ENCODE results near the gene ZNF746.
"Not testable (repeated sequence)": the region's sequence is repeated elsewhere in the genome, so short reads cannot be mapped to it uniquely, and the experiment has no call there.

ZNF746 gene

GRCh38 chr7:149497467-149498261 is at the start of gene ZNF746:
Gene ZNF746, minus strand, starts transcription at chr7:149497809. Its CDS starts 273 bp downstream, at chr7:149497536.
- DNase-seq (ENCODE audit: low read depth in 2 of 2) = peak; percentile 68 to 74

- no peak for DNase-seq (ENCODE audit: low read depth in 2 of 2)
These were observed 49.5 kb upstream of the ZNF746 start for GRCh38 chr7:149547126-149547525.

- no peak for DNase-seq (ENCODE audit: low read depth in 2 of 2)
These were observed 48.7 kb upstream of the ZNF746 start for GRCh38 chr7:149546331-149546730.

- DNase-seq (ENCODE audit: low read depth in 2 of 2) = no peak
These were observed 46.4 kb upstream of the ZNF746 start for GRCh38 chr7:149544028-149544427.

GRCh38 chr7:149532654-149533053 is 35.0 kb upstream of the ZNF746 start:
- no peak for DNase-seq (ENCODE audit: low read depth in 2 of 2)

- DNase-seq (ENCODE audit: low read depth in 2 of 2) = no peak
These were observed 31.6 kb upstream of the ZNF746 start for GRCh38 chr7:149529136-149529718.

GRCh38 chr7:149527414-149527813 is 29.8 kb upstream of the ZNF746 start:
- DNase-seq (ENCODE audit: low read depth in 2 of 2) = no peak

GRCh38 chr7:149525280-149525679 is 27.7 kb upstream of the ZNF746 start:
- DNase-seq (ENCODE audit: low read depth in 2 of 2) = no peak

- DNase-seq (ENCODE audit: low read depth in 2 of 2) = no peak
These were observed 26.8 kb upstream of the ZNF746 start for GRCh38 chr7:149524394-149524793.

GRCh38 chr7:149510248-149510647 is 12.6 kb upstream of the ZNF746 start:
- no peak for DNase-seq (ENCODE audit: low read depth in 2 of 2)

GRCh38 chr7:149509774-149510173 is 12.2 kb upstream of the ZNF746 start:
- no peak for DNase-seq (ENCODE audit: low read depth in 2 of 2)

- DNase-seq (ENCODE audit: low read depth in 2 of 2) = no peak
These were observed 7.9 kb upstream of the ZNF746 start for GRCh38 chr7:149505551-149505950.

- no peak for DNase-seq (ENCODE audit: low read depth in 2 of 2)
These were observed 4.0 kb upstream of the ZNF746 start for GRCh38 chr7:149501651-149502050.

GRCh38 chr7:149500910-149501309 is 3.3 kb upstream of the ZNF746 start:
- no peak for DNase-seq (ENCODE audit: low read depth in 2 of 2)

- no peak for DNase-seq (ENCODE audit: low read depth in 2 of 2)
These were observed 2.6 kb upstream of the ZNF746 start for GRCh38 chr7:149500201-149500600.

GRCh38 chr7:149498811-149499210 is 1.2 kb upstream of the ZNF746 start:
- DNase-seq (ENCODE audit: low read depth in 2 of 2) = no peak

- peak in 1 of 2 donors; percentile 21 for DNase-seq (ENCODE audit: low read depth in 2 of 2)
These were observed 792 bp downstream of the ZNF746 start for GRCh38 chr7:149496642-149497391.

GRCh38 chr7:149495785-149496641 is 1.6 kb downstream of the ZNF746 start:
- no peak for DNase-seq (ENCODE audit: low read depth in 2 of 2)

GRCh38 chr7:149494738-149495368 is 2.8 kb downstream of the ZNF746 start:
- no peak for DNase-seq (ENCODE audit: low read depth in 2 of 2)

- DNase-seq (ENCODE audit: low read depth in 2 of 2) = not testable (repeated sequence)
These were observed 3.6 kb downstream of the ZNF746 start for GRCh38 chr7:149493975-149494374.

- DNase-seq (ENCODE audit: low read depth in 2 of 2) = no peak
These were observed 4.2 kb downstream of the ZNF746 start for GRCh38 chr7:149493366-149493765.

All from stimulated activated CD4-positive, alpha-beta T cell treated with anti-CD3 and anti-CD28 coated beads, Interleukin-15, amount 100 ng/mL, for 48 hours (primary cell).